DOHH2 (cell line): ENCODE measurements around the gene APBA2.
"Not testable (repeated sequence)": the region's sequence is repeated elsewhere in the genome, so short reads cannot be mapped to it uniquely, and the experiment has no call there.

ENCODE experiments used
- H3F3A ChIP-seq: fragments of 200-600 bp; sonication (generic), shearing (Covaris generic); 2 replicates; pipeline ENCODE4 v1.6.0; 2016; ENCODE audit warnings: antibody characterized with exemption, mild to moderate bottlenecking; ENCODE audit not compliant: control insufficient read depth, insufficient read depth
- H3K27ac ChIP-seq: fragments of 200-600 bp; sonication (generic); 2 replicates; pipeline ENCODE4 v1.5.1; 2014; ENCODE audit warnings: low read depth, mild to moderate bottlenecking, low read length, moderate library complexity
- H3K27me3 ChIP-seq: fragments of 200-600 bp; sonication (generic); 2 replicates; pipeline ENCODE4 v1.6.1; 2014; ENCODE audit warnings: mild to moderate bottlenecking, low read length, mixed read lengths; ENCODE audit not compliant: control insufficient read depth
- H3K36me3 ChIP-seq: fragments of 200-600 bp; sonication (generic); 2 replicates; pipeline ENCODE4 v1.6.1; 2014; ENCODE audit warnings: mild to moderate bottlenecking, low read length, moderate library complexity, mixed read lengths; ENCODE audit not compliant: control insufficient read depth
- H3K4me1 ChIP-seq: fragments of 200-600 bp; sonication (generic); 2 replicates; pipeline ENCODE4 v1.6.1; 2014; ENCODE audit warnings: mild to moderate bottlenecking, low read length, mixed read lengths; ENCODE audit not compliant: control insufficient read depth
- H3K4me2 ChIP-seq: fragments of 200-600 bp; sonication (generic); 2 replicates; pipeline ENCODE4 v1.6.0; 2014; ENCODE audit warnings: mild to moderate bottlenecking, low read length, moderate library complexity
- H3K4me3 ChIP-seq: fragments of 200-600 bp; sonication (generic); 2 replicates; pipeline ENCODE4 v1.5.1; 2014; ENCODE audit warnings: mild to moderate bottlenecking, low read length, mixed read lengths
- H3K79me2 ChIP-seq: fragments of 200-600 bp; sonication (generic); 2 replicates; pipeline ENCODE4 v1.6.1; 2014; ENCODE audit warnings: mild to moderate bottlenecking, low read length, mixed read lengths; ENCODE audit not compliant: control insufficient read depth
- H3K9me2 ChIP-seq: fragments of 200-600 bp; sonication (generic); replicated peaks from 2 replicates; pipeline ENCODE4 v1.6.1; 2014; ENCODE audit warnings: mild to moderate bottlenecking, low read length, mixed read lengths; ENCODE audit not compliant: control insufficient read depth
- H3K9me3 ChIP-seq: fragments of 200-600 bp; sonication (generic); 2 replicates; pipeline ENCODE4 v1.6.1; 2014; ENCODE audit warnings: antibody characterized with exemption, low read length, mixed read lengths; ENCODE audit not compliant: control insufficient read depth, insufficient read depth
- H4K20me1 ChIP-seq: fragments of 200-600 bp; sonication (generic); 2 replicates; pipeline ENCODE4 v1.6.0; 2014; ENCODE audit warnings: low read depth, mild to moderate bottlenecking, antibody characterized with exemption, low read length, moderate library complexity; ENCODE audit not compliant: control insufficient read depth, insufficient read depth
- EZH2phosphoT487 ChIP-seq: fragments of 200-600 bp; sonication (generic); IDR thresholded peaks from 2 replicates; pipeline ENCODE4 v1.6.1; 2017; ENCODE audit warnings: borderline replicate concordance, mild to moderate bottlenecking, antibody characterized with exemption, low read length, moderate library complexity, mixed read lengths
- TF ChIP-seq, protein P1 (sequence below): fragments of 200-600 bp; sonication (generic); IDR thresholded peaks from one replicate; pipeline ENCODE4 v1.5.1; 2014; ENCODE audit warnings: antibody characterized with exemption, mild to moderate bottlenecking, low read depth, low read length; ENCODE audit not compliant: poor library complexity, severe bottlenecking

The APBA2 gene

DNA sequence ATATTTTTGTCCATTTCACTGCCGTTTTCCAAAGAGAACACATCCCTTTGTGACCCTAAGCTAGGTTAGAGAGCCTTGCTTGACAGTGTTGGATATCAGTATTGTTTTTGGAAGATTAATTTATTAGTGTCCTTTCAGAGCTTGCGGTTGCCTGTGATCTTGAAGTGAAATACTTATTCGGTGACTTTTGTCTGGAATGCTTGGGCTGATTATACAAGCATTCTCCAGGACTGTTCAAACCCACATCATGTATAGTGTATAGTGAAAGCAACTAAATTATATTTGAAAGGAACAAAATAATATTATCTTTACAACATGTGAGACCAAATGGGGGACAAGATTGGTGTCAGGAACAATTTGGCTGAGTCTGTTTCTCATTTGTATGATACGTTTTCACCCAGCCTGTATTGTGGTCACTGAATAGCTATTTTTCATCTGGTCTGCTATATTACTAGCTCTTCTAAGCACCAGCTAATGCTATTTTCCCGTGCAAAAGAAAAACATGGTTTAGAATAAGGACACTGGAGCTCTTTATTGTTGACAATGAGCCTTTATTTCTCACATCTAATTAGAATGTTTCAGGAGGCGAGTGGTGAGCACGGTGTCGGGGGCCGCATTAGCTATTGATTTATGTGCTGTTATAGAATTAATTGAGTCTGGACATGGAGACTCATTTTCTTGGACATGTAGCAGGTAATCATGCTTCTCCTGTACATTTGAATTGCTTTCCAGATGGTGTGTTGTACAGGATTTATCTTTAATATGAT lies 158.1 kb downstream of the APBA2 start:
- Histone ChIP-seq H3K9me3 (no peaks in the 10 kb centered on the region), H3K36me3 (no peaks in the 10 kb centered on the region), H3K4me3 (no peak overlapping the region), H3F3A (no peaks in the 10 kb centered on the region), H3K27ac (no peak overlapping the region), H3K4me2 (no peak overlapping the region), H3K79me2 (no peaks in the 10 kb centered on the region), H4K20me1 (no peaks in the 10 kb centered on the region), H3K4me1 (no peaks in the 10 kb centered on the region), H3K9me2 (no peaks in the 10 kb centered on the region), H3K27me3 (no peaks in the 10 kb centered on the region)
- TF ChIP-seq EZH2phosphoT487: no peak
- TF ChIP-seq, protein P1, sequence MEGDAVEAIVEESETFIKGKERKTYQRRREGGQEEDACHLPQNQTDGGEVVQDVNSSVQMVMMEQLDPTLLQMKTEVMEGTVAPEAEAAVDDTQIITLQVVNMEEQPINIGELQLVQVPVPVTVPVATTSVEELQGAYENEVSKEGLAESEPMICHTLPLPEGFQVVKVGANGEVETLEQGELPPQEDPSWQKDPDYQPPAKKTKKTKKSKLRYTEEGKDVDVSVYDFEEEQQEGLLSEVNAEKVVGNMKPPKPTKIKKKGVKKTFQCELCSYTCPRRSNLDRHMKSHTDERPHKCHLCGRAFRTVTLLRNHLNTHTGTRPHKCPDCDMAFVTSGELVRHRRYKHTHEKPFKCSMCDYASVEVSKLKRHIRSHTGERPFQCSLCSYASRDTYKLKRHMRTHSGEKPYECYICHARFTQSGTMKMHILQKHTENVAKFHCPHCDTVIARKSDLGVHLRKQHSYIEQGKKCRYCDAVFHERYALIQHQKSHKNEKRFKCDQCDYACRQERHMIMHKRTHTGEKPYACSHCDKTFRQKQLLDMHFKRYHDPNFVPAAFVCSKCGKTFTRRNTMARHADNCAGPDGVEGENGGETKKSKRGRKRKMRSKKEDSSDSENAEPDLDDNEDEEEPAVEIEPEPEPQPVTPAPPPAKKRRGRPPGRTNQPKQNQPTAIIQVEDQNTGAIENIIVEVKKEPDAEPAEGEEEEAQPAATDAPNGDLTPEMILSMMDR: no peak

DNA sequence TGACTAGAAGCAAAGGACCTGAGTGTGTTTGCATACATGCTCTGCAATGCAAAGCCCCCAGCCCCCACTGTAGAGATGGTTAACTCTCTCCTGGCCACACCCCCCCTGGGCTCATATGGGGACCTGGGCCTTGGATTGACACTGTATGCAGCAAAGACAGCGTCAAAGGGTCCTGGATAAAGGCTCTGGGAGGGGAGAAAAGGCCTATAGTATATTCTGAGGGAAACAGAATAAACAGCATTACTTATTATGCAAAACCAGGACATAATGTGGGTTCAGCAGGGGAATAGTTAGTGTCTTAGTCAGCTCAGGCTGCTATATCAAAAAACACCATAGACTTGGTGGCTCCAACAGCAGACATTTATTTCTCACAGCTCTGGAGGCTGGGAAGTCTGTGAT lies 158.7 kb downstream of the APBA2 start:
- Histone ChIP-seq H3F3A (no peaks in the 10 kb centered on the region), H3K9me2 (no peaks in the 10 kb centered on the region), H3K27me3 (no peaks in the 10 kb centered on the region), H4K20me1 (no peaks in the 10 kb centered on the region), H3K9me3 (no peaks in the 10 kb centered on the region), H3K79me2 (no peaks in the 10 kb centered on the region), H3K4me2 (no peak overlapping the region), H3K4me1 (no peaks in the 10 kb centered on the region), H3K27ac (no peak overlapping the region), H3K4me3 (no peak overlapping the region), H3K36me3 (no peaks in the 10 kb centered on the region)
- no peak for TF ChIP-seq EZH2phosphoT487
- TF ChIP-seq, protein P1: no peak

DNA sequence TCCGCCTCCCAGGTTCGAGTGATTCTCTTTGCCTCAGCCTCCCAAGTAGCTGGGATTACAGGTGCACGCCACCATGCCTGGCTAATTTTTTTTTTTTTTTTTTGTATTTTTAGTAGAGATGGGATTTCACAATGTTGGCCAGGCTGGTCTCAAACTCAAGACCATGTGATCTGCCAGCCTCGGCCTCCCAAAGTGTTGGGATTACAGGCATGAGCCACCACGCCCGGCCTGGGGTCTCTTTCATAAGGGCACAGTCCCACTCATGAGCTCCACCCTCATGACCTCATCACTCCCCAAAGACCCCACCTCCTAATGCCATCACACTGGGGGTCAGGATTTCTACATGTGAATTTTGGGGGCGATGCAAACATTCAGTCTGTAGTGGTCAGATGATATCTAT lies 159.4 kb downstream of the APBA2 start:
- H3K9me2 ChIP-seq, H3K27ac ChIP-seq, H3K4me2 ChIP-seq, H3K4me3 ChIP-seq, H3K36me3 ChIP-seq, H4K20me1 ChIP-seq, H3F3A ChIP-seq, H3K27me3 ChIP-seq, H3K79me2 ChIP-seq, H3K4me1 ChIP-seq, H3K9me3 ChIP-seq: not testable (repeated sequence)

DNA sequence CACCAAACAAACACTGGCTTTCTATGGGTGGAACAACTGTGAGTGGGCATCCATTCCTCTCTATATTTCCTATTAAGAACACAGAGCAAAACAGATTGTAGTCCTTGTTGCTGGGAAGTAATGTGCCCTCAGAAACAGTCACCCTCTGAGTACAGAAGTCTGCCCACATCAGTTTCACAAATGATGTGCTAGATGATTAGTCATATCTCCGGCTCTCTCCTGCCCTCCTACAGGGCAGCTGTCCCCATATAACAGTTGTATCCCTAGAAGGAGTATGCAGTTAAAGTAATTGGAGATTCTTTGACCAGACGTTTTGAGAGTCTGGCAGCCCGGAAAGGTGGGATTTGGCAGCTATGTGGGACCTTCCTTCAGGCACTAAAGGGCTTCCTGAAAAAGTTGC lies 159.9 kb downstream of the APBA2 start:
- Histone ChIP-seq H3F3A (no peaks in the 10 kb centered on the region), H3K79me2 (no peaks in the 10 kb centered on the region), H3K4me1 (no peaks in the 10 kb centered on the region), H3K9me3 (no peaks in the 10 kb centered on the region), H3K4me3 (no peak overlapping the region), H3K9me2 (no peaks in the 10 kb centered on the region), H3K36me3 (no peaks in the 10 kb centered on the region), H4K20me1 (no peaks in the 10 kb centered on the region), H3K27ac (no peak overlapping the region), H3K4me2 (no peak overlapping the region), H3K27me3 (no peaks in the 10 kb centered on the region)
- TF ChIP-seq, protein P1: no peak
